HG03175 (cell line): ENCODE measurements around the gene GFRA1.
"Not testable (repeated sequence)": the region's sequence is repeated elsewhere in the genome, so short reads cannot be mapped to it uniquely, and the experiment has no call there.

Source experiments
- ATAC-seq: cut with Tn5 transposase; IDR thresholded peaks from one replicate; pipeline ENCODE4 v1.9.1; 2021; ENCODE audit warnings: mild to moderate bottlenecking, moderate library complexity; ENCODE audit not compliant: unreplicated experiment

The GFRA1 gene

DNA sequence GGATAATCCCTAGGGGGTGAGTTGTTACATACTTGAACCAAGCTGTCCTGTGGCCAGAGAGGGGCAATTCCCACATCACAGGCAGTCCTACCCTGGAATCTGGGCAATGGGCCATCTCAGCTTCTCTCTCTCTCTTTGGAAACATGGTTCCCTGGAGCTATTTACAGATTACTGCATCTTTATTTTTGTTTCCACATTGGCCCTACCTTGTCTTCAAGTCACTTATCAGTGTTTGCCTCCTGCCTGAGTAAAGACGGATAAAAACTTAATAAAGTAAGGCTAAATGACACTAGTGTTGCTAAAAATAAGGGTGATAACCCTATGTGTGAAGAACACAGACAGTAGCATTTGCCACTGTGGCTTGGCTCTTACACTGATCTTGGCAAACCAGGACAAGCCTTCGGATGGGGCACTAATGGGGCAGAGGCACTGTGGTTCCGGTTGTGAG is 228.2 kb downstream of the GFRA1 start:
- no peak for ATAC-seq

DNA sequence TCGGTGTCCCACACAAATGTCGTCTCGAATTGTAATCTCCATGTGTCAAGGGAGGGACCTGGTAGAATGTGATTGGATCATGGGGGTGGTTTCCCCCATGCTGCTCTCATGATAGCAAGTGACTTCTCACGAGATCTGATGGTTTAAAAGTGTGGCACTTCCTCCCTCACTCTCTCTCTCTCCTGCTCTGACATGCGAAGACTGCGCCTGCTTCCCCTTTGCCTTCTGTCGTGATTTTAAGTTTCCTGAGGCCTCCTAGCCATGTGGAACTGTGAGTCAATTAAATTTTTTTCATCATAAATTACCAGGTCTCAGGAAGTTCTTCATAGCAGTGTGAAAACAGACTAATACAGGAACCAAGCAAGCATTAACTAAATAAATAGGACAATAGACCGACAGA is 229.1 kb downstream of the GFRA1 start:
- ATAC-seq = no peak

DNA sequence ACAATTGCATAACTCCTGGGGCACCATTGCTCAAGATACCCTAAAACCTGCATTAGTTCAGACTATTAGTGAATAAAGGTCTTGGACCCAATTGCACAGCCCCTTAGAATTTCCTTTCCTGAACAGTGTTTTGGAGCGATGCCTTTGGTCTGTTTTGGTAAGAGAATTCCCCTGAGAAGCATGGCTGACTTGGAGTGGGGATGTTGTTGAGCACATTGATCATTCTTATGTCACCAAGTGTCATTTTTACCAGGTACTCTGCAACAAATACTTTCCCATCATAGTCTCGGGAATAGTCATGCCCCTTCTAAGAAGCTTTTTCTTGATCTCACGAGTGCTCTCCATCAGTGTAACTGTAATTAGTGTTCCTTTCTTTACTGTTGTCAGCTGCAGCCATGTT is 229.7 kb downstream of the GFRA1 start:
- ATAC-seq = no peak

DNA sequence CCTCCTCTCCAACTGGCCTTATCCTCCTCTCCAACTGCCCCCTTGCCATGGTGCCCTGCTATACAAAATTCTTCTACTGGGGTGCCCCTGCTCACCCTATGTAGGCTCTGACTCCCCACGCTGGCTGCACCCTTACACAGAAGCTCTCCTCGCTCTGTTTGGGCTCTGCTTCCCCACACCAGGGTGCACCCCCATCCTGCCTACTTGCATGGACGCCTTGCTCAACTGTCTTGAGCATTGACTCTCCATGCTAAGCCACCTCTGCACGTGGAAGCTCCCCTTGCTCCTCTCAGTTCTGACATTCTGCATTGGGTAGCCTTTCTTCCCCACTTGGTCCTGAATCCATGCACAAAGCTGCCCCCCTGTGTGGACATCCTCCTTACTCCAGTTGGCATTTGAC is 231.1 kb downstream of the GFRA1 start:
- ATAC-seq = no peak

DNA sequence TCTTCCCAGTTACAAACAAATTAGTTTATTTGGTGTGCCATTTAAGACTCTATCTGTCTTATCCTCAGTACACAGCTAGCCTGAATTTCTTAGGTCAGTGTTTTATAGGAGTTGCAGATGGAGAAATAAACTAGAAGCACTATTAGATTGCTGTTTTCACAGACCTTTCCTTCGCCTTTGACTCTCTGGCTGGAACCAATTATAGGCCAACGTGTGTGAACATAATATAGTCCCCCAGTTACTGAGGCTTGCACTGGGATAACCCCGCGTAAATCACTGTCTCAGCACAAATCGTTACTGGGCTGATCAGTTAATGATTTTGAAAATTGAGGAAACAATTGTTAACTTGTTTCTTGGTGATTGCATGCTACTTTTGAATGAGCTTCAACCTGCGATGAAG is 233.4 kb downstream of the GFRA1 start:
- ATAC-seq = no peak

DNA sequence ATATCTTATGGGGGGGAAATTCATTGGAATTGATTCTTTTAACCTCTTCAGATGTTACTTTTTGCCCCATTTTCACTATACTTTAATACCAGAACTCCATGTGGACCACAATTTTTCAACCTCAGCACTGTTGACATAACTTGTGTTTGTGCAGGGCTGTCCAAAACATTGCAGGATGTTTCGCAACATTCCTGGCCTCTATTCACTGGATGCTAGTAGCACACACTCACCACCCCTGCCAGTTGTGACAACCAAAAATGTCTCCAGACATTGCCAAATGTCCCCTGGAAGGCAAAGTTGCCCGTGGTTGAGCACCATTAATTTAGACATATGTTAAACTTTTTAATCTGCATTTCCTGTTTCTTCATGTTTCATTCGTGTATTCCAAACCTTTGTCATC is 234.7 kb downstream of the GFRA1 start:
- ATAC-seq = no peak

DNA sequence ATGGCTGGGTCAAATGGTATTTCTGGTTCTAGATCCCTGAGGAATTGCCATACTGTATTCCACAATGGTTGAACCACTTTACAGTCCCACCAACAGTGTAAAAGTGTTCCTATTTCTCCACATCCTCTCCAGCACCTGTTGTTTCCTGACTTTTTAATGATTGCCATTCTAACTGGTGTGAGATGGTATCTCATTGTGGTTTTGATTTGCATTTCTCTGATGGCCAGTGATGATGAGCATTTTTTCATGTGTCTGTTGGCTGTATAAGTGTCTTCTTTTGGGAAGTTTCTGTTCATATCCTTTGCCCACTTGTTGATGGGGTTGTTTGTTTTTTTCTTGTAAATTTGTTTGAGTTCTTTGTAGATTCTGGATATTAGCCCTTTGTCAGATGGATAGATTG is 237.6 kb downstream of the GFRA1 start:
- not testable (repeated sequence) for ATAC-seq

DNA sequence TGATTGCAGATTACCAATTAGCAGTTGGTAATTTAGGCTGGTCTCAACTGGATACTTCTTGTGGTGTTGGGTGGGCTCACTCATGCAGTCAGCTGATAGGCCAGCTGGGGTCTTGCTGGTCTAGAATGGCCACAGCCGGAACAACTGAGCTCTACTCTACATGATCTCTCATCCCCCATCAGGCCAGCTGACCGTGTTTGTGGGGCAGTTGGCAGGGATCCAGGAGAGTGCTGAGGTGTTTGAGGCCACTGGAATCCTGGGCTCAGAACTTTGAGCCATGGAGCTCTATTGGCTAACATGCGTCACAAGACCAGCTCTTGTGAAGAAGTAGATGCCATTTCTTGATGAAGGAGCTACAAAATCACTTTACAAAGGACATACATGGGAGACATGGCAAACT is 242.4 kb downstream of the GFRA1 start:
- ATAC-seq = no peak

DNA sequence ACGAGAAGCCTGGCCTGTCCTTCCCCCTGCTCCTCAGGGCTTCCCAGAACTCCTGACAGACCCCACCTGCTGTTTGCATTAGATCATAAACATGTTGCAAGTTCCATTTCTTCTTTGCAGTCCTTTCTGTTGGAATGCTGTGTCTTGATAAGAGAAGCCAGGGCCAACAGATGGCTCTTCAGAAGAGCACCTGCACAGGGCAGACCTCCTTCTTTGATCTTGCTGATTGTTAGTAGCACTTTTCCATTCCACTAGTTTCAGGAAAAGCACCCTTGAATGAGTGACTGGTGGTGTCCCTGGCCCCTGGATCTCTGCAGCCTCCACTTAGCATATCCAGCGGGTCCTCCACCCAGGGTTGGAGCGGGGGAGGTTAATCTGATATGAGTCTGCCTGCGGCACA is 243.2 kb downstream of the GFRA1 start:
- no peak for ATAC-seq

DNA sequence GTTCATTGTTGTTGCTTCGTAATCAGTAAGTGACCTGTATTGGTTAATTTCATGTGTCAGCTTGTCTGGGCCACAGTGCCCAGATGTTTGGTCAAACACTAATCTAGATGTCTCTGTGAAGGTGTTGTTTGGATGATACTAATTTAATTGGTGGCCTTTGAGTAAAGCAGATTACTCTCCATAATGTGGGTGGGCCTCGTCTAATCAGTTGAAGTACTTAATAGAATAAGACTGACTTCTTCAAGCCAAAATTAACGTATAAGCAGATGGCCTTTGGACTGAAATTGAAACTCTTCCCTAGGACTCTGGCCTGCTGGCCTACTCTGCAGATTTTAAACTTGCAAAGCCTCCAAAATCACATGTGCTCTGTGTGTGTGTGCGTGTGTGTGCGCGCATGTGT is 245.7 kb downstream of the GFRA1 start:
- no peak for ATAC-seq

DNA sequence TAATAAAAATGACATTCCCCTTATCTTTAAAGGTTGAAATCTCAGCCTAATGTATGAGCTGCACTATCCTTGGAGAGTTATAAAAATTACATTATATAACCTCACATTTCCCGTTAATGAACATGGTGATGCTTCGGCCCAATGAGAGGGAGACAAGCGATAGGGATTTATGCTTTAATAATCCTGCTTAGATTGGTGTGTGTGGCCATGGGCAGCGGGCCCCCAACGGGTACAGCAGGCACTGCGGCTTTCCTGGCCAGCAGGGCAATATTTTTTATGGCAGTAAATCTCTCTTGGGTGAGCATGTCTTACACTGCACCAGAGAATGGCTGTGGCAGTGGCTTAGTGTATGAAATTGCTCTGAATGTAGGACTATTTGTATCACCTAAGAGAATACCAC is 246.3 kb downstream of the GFRA1 start:
- no peak for ATAC-seq

DNA sequence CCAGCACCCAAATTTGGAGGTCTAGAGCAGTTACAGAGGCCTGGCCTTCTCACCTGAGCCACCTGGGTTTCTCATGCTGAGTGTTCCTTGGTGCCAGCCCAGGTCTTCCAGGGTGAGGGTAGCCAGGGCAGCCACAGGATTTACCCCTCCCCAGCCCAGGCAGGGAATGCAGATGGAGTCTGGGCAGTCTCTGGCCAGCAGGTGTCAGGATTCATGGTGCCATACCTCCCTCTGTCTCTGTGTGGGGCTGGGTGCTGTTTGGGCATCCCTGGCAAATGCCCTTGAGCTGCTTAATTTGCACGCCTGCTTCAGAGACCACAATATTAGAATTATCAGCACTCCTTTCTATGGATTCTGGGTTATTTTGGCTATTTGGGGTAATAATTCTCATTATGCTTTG is 246.7 kb downstream of the GFRA1 start:
- ATAC-seq = no peak

DNA sequence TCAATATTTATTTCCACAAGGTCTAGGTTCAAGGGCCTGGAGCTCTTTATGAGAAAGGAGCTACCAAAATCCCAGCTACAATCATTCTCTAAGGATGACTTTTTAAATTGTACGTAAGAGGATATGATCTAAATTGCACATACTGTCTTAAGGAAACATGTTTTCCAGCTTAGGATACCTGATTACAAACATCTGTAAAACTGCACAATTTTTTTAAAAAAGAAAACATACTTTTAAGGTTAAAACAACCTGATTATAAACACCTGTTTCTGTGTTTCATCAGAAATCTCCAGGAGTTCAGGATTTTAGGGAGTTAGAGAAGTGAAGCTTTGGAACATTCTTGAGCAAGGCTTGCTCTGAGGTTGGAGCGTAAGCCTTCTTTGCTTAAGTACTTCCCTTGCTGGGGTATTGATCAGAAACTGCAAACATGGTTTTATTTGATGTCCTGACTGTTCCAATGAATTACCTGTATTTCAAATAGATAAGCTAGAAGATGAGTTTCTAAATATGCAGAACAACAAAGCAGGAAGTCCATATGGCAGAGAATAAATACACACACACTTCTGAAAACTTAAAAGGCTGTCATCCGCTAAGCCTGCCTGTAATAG is 248.6 kb downstream of the GFRA1 start:
- no peak for ATAC-seq

DNA sequence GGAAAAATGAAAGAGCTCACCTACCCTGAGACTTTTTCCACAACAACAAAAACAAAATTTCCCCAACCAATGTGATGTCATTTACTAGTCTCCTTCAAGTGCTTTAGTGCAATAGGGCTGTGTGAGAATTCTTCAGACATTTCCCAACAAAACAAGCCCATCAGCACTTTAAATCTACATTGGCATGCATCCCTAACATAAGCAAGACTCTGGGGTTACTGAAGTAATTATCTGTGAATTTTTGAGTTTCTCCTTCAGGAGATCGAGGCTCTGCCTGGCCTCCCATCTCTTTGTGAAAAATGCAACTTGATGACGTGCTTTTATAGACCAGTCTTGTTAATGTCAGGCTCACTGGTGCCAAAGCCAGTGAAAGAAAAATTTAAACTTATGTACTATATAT is 255.6 kb downstream of the GFRA1 start:
- ATAC-seq = no peak

DNA sequence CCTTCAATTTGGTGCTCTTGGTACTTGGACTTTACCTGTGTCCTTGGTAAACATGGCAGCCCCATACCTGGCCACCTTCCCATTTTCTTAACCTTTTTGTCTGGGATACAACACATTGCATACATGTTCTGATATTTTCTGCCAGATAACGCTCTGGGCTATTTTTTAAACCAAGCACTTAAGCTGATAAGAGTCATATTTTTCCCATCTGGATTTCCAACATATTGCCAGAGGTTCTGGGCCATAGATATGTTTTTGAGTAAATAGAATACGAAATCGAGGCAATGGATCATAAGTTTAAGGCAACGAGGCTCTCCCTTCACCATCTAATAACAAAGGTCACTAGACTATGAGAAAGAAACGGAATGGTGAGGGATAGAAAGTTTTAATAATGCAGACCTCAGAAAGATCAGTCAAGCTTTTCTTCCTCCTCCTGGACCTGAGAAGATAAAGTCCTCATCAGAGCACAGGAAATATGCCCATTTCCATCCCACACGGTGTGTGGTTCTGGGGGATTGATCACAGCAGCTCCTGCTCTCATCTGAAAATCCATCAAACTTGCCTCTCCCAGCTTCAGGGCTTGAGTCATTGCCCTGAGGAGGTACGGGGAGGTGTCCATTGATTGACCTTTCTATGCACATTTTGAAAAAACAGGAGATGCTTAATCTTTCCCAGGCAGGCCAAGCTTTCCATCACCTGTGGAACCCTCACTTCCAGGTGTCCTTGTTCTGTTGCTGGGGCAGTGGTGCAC is 257.2 kb downstream of the GFRA1 start:
- no peak for ATAC-seq

DNA sequence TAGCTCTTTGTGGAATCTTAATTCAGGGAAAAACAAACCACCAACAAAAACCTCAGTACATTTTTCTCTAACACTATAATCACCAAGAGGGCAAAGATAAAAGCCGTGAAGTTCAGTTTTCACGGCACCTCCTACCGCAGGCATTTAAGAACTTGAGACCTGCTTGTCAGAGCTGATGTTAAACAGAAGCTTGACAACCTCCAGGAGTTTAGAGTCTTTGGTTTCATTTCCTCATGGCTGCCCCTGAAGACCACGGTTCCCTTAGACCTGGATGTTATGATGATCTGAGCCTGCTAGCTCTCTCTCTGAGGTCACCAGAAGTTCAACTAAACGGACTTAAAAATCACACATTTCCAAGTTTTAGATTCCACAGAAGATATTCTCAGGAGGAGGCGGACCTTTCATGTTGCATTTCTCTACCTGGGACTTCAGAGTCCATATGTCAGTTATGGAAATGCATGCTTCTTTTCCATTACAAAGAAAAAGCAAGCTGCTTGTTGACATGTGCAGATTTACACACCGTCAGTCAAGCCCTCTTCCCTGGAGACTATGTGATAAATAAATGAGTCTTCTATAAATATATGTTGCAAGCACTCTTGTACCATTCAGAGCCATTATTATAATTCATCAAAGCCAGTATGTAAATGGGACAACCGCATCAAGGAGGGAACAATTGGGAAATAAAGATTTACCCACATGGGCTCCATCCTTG is 258.0 kb downstream of the GFRA1 start:
- no peak for ATAC-seq

DNA sequence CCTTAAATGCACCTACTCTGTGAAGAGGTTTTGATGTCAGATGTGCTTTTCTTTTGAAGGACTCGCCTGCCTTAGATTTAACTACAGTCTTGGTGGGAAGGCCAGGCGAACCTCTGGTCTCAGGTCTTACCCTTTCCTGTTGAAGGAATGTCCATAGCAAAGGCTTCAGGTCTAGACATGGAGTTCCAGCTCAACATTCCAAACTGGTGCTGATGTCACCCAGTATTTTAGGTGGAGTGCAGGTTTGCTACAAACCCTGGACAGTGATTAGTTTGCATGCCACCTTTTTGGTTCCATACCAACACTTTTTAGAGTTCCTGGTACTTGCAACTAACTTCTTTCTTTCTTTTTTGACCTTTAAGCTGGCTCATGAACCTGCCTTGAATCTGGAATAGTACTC is 258.7 kb downstream of the GFRA1 start:
- no peak for ATAC-seq

DNA sequence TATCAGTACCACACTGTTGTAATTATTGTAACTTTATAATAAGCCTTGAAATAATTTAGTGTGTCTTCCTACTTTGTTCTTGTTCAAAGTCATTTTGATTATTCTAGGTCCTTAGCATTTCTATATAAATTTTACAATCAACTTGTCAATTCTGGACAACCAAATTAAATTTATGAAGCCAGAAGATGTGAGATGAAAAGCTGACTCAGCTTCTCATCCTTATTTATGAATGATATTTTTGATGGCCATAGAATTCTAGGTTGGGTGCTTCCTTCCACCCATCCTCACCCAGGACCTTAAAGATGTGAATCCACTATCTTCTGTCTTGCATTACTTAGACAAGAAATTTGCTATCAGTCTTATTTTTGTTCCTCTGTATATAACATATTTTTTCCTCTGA is 261.1 kb downstream of the GFRA1 start:
- ATAC-seq = no peak

DNA sequence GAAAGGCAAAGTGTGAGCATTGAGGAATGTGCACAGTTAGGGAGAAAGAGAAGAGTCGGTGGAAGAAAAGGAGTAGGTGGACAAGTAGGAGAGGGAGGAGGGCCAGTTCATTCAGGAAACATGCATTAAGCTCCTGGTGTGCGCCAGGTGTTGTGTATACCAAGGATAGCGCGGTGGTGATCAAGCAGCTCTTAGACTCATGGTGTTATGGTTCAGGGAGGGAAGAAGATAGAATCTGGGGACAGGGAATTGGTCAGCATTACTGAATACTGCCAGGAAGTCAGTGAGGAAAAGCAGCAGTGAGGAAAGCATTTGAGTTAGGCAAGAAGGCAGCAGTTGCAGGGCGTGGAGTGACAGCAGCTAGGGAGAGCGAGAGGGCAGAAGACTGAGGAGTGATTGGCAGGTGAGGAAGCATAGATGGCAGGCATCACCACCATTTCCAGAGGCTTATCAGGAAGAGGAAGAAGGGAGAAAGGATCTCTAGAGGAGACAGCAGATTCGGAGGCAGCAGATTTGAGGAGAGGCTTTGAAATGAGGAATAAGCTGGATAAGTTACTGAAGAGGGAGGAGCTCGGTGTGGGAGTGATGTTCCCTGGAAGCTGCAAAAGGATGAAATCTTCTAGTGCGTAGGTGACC is 265.6 kb downstream of the GFRA1 start:
- ATAC-seq = no peak
